HEK293 (cell line): Measurements from ENCODE around the gene MMP14.

Source experiments
- CTCF ChIP-seq: fragments of 450-650 bp; formaldehyde crosslinking; IDR thresholded peaks from 2 replicates; pipeline ENCODE4 v1.5.1; 2016; ENCODE audit warnings: missing biosample characterization, missing genetic modification characterization
- HOXA7 ChIP-seq: sonication (generic); formaldehyde crosslinking; IDR thresholded peaks from 2 replicates; pipeline ENCODE4 v1.8.1; 2022; ENCODE audit warnings: missing genetic modification reagents, borderline replicate concordance
- PRDM10 ChIP-seq: fragments of 450-650 bp; formaldehyde crosslinking; IDR thresholded peaks from 2 replicates; pipeline ENCODE4 v1.5.1; 2016; ENCODE audit warnings: missing biosample characterization, missing genetic modification characterization
- REST ChIP-seq: fragments of 450-650 bp; formaldehyde crosslinking; IDR thresholded peaks from 2 replicates; pipeline ENCODE4 v1.5.1; 2016; ENCODE audit warnings: missing biosample characterization, missing genetic modification characterization
- SP2 ChIP-seq: fragments of 450-650 bp; formaldehyde crosslinking; IDR thresholded peaks from 2 replicates; pipeline ENCODE4 v1.5.1; 2016; ENCODE audit warnings: missing biosample characterization, missing genetic modification characterization
- ZEB2 ChIP-seq: fragments of 450-650 bp; formaldehyde crosslinking; IDR thresholded peaks from 2 replicates; pipeline ENCODE4 v1.5.1; 2016; ENCODE audit warnings: missing biosample characterization, missing genetic modification characterization
- ZNF423 ChIP-seq: fragments of 450-650 bp; formaldehyde crosslinking; IDR thresholded peaks from 2 replicates; pipeline ENCODE4 v1.5.1; 2016; ENCODE audit warnings: missing biosample characterization, missing genetic modification characterization
- ZNF707 ChIP-seq: fragments of 450-650 bp; formaldehyde crosslinking; IDR thresholded peaks from 2 replicates; pipeline ENCODE4 v1.5.1; 2016; ENCODE audit warnings: missing biosample characterization, missing genetic modification characterization
- TF ChIP-seq, protein P1 (sequence below): fragments of 450-650 bp; formaldehyde crosslinking; IDR thresholded peaks from 2 replicates; pipeline ENCODE4 v1.5.1; 2017; ENCODE audit warnings: missing biosample characterization, missing genetic modification characterization

GRCh38 chr14:22847661-22848341 lies 11.4 kb downstream of the MMP14 start:
- TF ChIP-seq CTCF (tag by site-specific recombination), result no peak
- TF ChIP-seq SP2 (tag by site-specific recombination), result no peak
- TF ChIP-seq, protein P1, sequence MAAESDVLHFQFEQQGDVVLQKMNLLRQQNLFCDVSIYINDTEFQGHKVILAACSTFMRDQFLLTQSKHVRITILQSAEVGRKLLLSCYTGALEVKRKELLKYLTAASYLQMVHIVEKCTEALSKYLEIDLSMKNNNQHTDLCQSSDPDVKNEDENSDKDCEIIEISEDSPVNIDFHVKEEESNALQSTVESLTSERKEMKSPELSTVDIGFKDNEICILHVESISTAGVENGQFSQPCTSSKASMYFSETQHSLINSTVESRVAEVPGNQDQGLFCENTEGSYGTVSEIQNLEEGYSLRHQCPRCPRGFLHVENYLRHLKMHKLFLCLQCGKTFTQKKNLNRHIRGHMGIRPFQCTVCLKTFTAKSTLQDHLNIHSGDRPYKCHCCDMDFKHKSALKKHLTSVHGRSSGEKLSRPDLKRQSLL (tag by site-specific recombination), result no peak
- TF ChIP-seq PRDM10 (tag by site-specific recombination), result no peak
- no peak for TF ChIP-seq ZNF707 (tag by site-specific recombination)
- TF ChIP-seq ZNF423 (tag by site-specific recombination), result no peak
- no peak for TF ChIP-seq HOXA7
- TF ChIP-seq REST, result no peak
- no peak for TF ChIP-seq ZEB2
